Astrocyte of the hippocampus (primary cell): ENCODE data around the gene QDPR.
A peak's percentile ranks its signal among the peaks of the same experiment; 100 is the strongest.

ENCODE experiments used
- DNase-seq: peaks from one replicate; pipeline ENCODE4 v3.0.0; 2011; ENCODE audit warnings: low read depth, low spot score

QDPR gene

GRCh38 chr4:17528551-17529165 lies 16.8 kb upstream of the QDPR start:
- DNase-seq, result no peak

GRCh38 chr4:17526695-17527477 lies 15.0 kb upstream of the QDPR start:
- no peak for DNase-seq

- no peak for DNase-seq
These were observed 11.8 kb upstream of the QDPR start for GRCh38 chr4:17523662-17524061.

GRCh38 chr4:17521595-17521994 lies 9.7 kb upstream of the QDPR start:
- DNase-seq, result no peak

GRCh38 chr4:17517664-17518063 lies 5.8 kb upstream of the QDPR start:
- DNase-seq, result no peak

GRCh38 chr4:17516980-17517379 lies 5.1 kb upstream of the QDPR start:
- no peak for DNase-seq

GRCh38 chr4:17515445-17516407 lies 3.8 kb upstream of the QDPR start:
- DNase-seq, result no peak

GRCh38 chr4:17514865-17515264 lies 3.0 kb upstream of the QDPR start, which contains the start of gene CLRN2:
Gene CLRN2, plus strand, starts transcription at chr4:17515165. Its CDS starts 102 bp downstream, at chr4:17515267.
- no peak for DNase-seq

- DNase-seq, result no peak
These were observed 1.2 kb upstream of the QDPR start for GRCh38 chr4:17512973-17513665.

- DNase-seq, result peak; percentile 64
These were observed 361 bp downstream of the QDPR start for GRCh38 chr4:17511509-17511949.

GRCh38 chr4:17511051-17511450 lies 839 bp downstream of the QDPR start:
- DNase-seq, result peak; percentile 42

GRCh38 chr4:17510582-17510981 lies 1.3 kb downstream of the QDPR start:
- no peak for DNase-seq

GRCh38 chr4:17504081-17504480 lies 7.8 kb downstream of the QDPR start:
- DNase-seq, result peak; percentile 46

- DNase-seq, result peak; percentile 96
These were observed 9.1 kb downstream of the QDPR start for GRCh38 chr4:17502756-17503155.

- DNase-seq, result no peak
These were observed 11.3 kb downstream of the QDPR start for GRCh38 chr4:17500574-17500973.

GRCh38 chr4:17497890-17498523 lies 13.9 kb downstream of the QDPR start:
- no peak for DNase-seq

- DNase-seq, result peak; percentile 84
These were observed 17.4 kb downstream of the QDPR start for GRCh38 chr4:17494258-17495190.

GRCh38 chr4:17493619-17494018 lies 18.3 kb downstream of the QDPR start:
- no peak for DNase-seq

GRCh38 chr4:17492876-17493275 lies 19.0 kb downstream of the QDPR start:
- DNase-seq, result no peak
